Measurements from ENCODE around the gene SLC11A2.

DNA sequence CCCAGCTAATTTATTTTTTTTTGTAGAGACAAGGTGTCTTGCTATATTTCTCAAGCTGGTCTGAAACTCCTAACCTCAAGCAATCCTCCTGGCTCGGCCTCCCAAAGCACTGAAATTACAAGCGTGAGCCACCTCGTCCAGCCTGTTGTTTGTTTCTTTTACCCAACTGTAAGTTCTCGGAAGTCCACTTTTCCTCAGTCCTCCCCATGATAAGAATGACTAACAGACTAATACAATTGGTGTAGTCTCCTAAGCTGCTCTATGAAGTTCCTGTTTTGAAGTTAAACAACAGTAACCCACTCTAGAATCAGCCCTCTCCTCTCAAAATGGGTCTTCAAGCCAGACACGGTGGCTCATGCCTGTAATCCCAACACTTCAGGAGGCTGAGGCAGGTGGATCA is 37.3 kb downstream of the SLC11A2 start:
- TF ChIP-seq POLR2AphosphoS5 (IDR thresholded peaks at IDR 0.05; ENCODE audit: low read depth) (no peak), CREB1 (CRISPR knock-in tag; IDR thresholded peaks at IDR 0.05; ENCODE audit: low read depth) (no peak), EZH2 (IDR thresholded peaks at IDR 0.05; ENCODE audit: low read depth, unreplicated experiment) (no peak), STAT1 (IDR thresholded peaks at IDR 0.05; ENCODE audit: unreplicated experiment) (no peak), NANOG (IDR thresholded peaks at IDR 0.05; ENCODE audit: borderline replicate concordance) (no peak), EZH2phosphoT487 (IDR thresholded peaks at IDR 0.05; ENCODE audit: unreplicated experiment) (no peak), ZNF331 (CRISPR knock-in tag; IDR thresholded peaks at IDR 0.05; ENCODE audit: low read depth) (no peak)
- TF ChIP-seq, protein P1, sequence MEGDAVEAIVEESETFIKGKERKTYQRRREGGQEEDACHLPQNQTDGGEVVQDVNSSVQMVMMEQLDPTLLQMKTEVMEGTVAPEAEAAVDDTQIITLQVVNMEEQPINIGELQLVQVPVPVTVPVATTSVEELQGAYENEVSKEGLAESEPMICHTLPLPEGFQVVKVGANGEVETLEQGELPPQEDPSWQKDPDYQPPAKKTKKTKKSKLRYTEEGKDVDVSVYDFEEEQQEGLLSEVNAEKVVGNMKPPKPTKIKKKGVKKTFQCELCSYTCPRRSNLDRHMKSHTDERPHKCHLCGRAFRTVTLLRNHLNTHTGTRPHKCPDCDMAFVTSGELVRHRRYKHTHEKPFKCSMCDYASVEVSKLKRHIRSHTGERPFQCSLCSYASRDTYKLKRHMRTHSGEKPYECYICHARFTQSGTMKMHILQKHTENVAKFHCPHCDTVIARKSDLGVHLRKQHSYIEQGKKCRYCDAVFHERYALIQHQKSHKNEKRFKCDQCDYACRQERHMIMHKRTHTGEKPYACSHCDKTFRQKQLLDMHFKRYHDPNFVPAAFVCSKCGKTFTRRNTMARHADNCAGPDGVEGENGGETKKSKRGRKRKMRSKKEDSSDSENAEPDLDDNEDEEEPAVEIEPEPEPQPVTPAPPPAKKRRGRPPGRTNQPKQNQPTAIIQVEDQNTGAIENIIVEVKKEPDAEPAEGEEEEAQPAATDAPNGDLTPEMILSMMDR (conservative IDR thresholded peaks at IDR 0.05; ENCODE audit: low read depth in 2 of 2): no peak
- TF ChIP-seq, protein P2, sequence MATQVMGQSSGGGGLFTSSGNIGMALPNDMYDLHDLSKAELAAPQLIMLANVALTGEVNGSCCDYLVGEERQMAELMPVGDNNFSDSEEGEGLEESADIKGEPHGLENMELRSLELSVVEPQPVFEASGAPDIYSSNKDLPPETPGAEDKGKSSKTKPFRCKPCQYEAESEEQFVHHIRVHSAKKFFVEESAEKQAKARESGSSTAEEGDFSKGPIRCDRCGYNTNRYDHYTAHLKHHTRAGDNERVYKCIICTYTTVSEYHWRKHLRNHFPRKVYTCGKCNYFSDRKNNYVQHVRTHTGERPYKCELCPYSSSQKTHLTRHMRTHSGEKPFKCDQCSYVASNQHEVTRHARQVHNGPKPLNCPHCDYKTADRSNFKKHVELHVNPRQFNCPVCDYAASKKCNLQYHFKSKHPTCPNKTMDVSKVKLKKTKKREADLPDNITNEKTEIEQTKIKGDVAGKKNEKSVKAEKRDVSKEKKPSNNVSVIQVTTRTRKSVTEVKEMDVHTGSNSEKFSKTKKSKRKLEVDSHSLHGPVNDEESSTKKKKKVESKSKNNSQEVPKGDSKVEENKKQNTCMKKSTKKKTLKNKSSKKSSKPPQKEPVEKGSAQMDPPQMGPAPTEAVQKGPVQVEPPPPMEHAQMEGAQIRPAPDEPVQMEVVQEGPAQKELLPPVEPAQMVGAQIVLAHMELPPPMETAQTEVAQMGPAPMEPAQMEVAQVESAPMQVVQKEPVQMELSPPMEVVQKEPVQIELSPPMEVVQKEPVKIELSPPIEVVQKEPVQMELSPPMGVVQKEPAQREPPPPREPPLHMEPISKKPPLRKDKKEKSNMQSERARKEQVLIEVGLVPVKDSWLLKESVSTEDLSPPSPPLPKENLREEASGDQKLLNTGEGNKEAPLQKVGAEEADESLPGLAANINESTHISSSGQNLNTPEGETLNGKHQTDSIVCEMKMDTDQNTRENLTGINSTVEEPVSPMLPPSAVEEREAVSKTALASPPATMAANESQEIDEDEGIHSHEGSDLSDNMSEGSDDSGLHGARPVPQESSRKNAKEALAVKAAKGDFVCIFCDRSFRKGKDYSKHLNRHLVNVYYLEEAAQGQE (IDR thresholded peaks at IDR 0.05; ENCODE audit: unreplicated experiment): no peak
- TF ChIP-seq, protein P3, sequence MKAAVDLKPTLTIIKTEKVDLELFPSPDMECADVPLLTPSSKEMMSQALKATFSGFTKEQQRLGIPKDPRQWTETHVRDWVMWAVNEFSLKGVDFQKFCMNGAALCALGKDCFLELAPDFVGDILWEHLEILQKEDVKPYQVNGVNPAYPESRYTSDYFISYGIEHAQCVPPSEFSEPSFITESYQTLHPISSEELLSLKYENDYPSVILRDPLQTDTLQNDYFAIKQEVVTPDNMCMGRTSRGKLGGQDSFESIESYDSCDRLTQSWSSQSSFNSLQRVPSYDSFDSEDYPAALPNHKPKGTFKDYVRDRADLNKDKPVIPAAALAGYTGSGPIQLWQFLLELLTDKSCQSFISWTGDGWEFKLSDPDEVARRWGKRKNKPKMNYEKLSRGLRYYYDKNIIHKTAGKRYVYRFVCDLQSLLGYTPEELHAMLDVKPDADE (IDR thresholded peaks at IDR 0.05): no peak

Measured in GM23338 (cell line).